ENCODE measurements around the gene VAMP8. TPM values are rescaled to one million over a fixed set of nuclear protein-coding genes. Genes with fewer than 3 reads are reported as not detected.

VAMP8 gene
- total and polyA plus RNA-seq, 4 donors, result 29.2 to 140 (median 79.4) TPM

GRCh38 chr2:85534099-85534498, 43.3 kb upstream of the VAMP8 start:
- 91% methylated on average over 3 of the region's 3 CpGs for WGBS
- TF ChIP-seq REST (IDR thresholded peaks at IDR 0.05) (no peak), TAF1 (conservative IDR thresholded peaks at IDR 0.05) (no peak), YY1 (IDR thresholded peaks at IDR 0.05) (no peak), ATF3 (IDR thresholded peaks at IDR 0.05) (no peak), RAD21 (IDR thresholded peaks at IDR 0.05) (no peak)

GRCh38 chr2:85534881-85535280, 42.5 kb upstream of the VAMP8 start:
- TF ChIP-seq REST (IDR thresholded peaks at IDR 0.05) (no peak), FOXA2 (IDR thresholded peaks at IDR 0.05) (no peak), SP1 (IDR thresholded peaks at IDR 0.05) (no peak), ZBTB33 (IDR thresholded peaks at IDR 0.05) (no peak), JUND (IDR thresholded peaks at IDR 0.05) (no peak), NR2F2 (IDR thresholded peaks at IDR 0.05) (no peak), RAD21 (IDR thresholded peaks at IDR 0.05) (no peak), GABPA (IDR thresholded peaks at IDR 0.05 in 1 of 2, conservative IDR thresholded peaks at IDR 0.05 in 1 of 2) (no peak), EGR1 (IDR thresholded peaks at IDR 0.05; ENCODE audit: low read depth in 2 of 2) (no peak), CTCF (IDR thresholded peaks at IDR 0.05; ENCODE audit: low read depth, low read length, missing input control) (no peak), RXRA (IDR thresholded peaks at IDR 0.05) (no peak), FOXA1 (IDR thresholded peaks at IDR 0.05) (no peak), ATF3 (IDR thresholded peaks at IDR 0.05) (no peak), MAX (IDR thresholded peaks at IDR 0.05) (no peak), TAF1 (conservative IDR thresholded peaks at IDR 0.05) (no peak), HNF4A (conservative IDR thresholded peaks at IDR 0.05) (no peak), YY1 (IDR thresholded peaks at IDR 0.05) (no peak), HNF4G (IDR thresholded peaks at IDR 0.05) (no peak)
- DNase-seq (ENCODE audit: low spot score), result no peak
- 81% methylated on average over 3 of the region's 3 CpGs for WGBS
- Histone ChIP-seq H3K9ac (ENCODE audit: low read depth in 1 of 2, low read length in 2 of 2) (no peak overlapping the region), H3K9me3 (ENCODE audit: control insufficient read depth in 4 of 4, low read length in 3 of 4) (no peaks in the 10 kb centered on the region), H3K4me1 (ENCODE audit: control insufficient read depth in 4 of 4, insufficient read depth in 4 of 4, low read length in 3 of 4) (peaks cover 3 to 20% (median 10%) of the 10 kb centered on the region in 4 donors), H3K27ac (ENCODE audit: low read depth in 1 of 2, low read length in 2 of 2) (no peak overlapping the region), H3K27me3 (ENCODE audit: control insufficient read depth in 4 of 4, insufficient read depth in 4 of 4, low read length in 3 of 4) (no peaks in the 10 kb centered on the region), H3K4me3 (ENCODE audit: low read depth in 1 of 3, low read length in 3 of 3) (no peak overlapping the region), H3K36me3 (ENCODE audit: control insufficient read depth in 4 of 4, insufficient read depth in 3 of 4, low read depth in 1 of 4, low read length in 3 of 4) (no peaks in the 10 kb centered on the region)

More at GRCh38 chr2:85534099-85534498, 43.3 kb upstream of the VAMP8 start:
- Histone ChIP-seq H3K27ac (ENCODE audit: low read depth in 1 of 2, low read length in 2 of 2) (no peak overlapping the region), H3K4me1 (ENCODE audit: control insufficient read depth in 4 of 4, insufficient read depth in 4 of 4, low read length in 3 of 4) (peaks cover 3 to 20% (median 10%) of the 10 kb centered on the region in 4 donors), H3K9me3 (ENCODE audit: control insufficient read depth in 4 of 4, low read length in 3 of 4) (no peaks in the 10 kb centered on the region), H3K9ac (ENCODE audit: low read depth in 1 of 2, low read length in 2 of 2) (no peak overlapping the region), H3K36me3 (ENCODE audit: control insufficient read depth in 4 of 4, insufficient read depth in 3 of 4, low read depth in 1 of 4, low read length in 3 of 4) (no peaks in the 10 kb centered on the region), H3K4me3 (ENCODE audit: low read depth in 1 of 3, low read length in 3 of 3) (no peak overlapping the region), H3K27me3 (ENCODE audit: control insufficient read depth in 4 of 4, insufficient read depth in 4 of 4, low read length in 3 of 4) (no peaks in the 10 kb centered on the region)
- DNase-seq (ENCODE audit: low spot score), result no peak
